Mammary epithelial cell (primary cell): ENCODE results near the gene RPS6KA2.

Experiments
- CTCF ChIP-seq, 2 donors: IDR thresholded peaks in 1 of 2; conservative IDR thresholded peaks in 1 of 2; 2 replicates each; pipeline ENCODE4 v1.5.1; 2011 to 2012; ENCODE audit warnings: inconsistent platforms in 2 of 2, low read length in 2 of 2, mild to moderate bottlenecking in 2 of 2, control low read depth in 1 of 2, low read depth in 1 of 2; ENCODE audit not compliant: insufficient read depth in 1 of 2; ENCODE audit errors: extremely low read depth in 1 of 2
- EZH2 ChIP-seq: IDR thresholded peaks from 2 replicates; pipeline ENCODE4 v1.6.1; 2012; ENCODE audit warnings: low read length, inconsistent platforms, borderline replicate concordance

GRCh38 chr6:166533205-166533824, 93.7 kb downstream of the RPS6KA2 start:
- TF ChIP-seq CTCF (conservative IDR thresholded peaks at IDR 0.05 in 1 of 2, IDR thresholded peaks at IDR 0.05 in 1 of 2; ENCODE audit: extremely low read depth in 1 of 2, insufficient read depth in 1 of 2, low read depth in 1 of 2, low read length in 2 of 2) (no peak), EZH2 (no peak)
